Measurements from ENCODE around the gene ETV7.

Gene ETV7

GRCh38 chr6:36372088-36372487 lies 15.4 kb downstream of the ETV7 start:
- no peak overlapping the region for H3K27ac ChIP-seq (ENCODE audit: low read length)
- H3K9me3 ChIP-seq (ENCODE audit: insufficient read depth, low read length, severe bottlenecking) = no peaks in the 10 kb centered on the region
- ATAC-seq (ENCODE audit: insufficient read depth, low read depth) (no peak), DNase-seq (no peak)
- no peak overlapping the region for H3K4me2 ChIP-seq (ENCODE audit: insufficient read depth, low read length)
- no peaks in the 10 kb centered on the region for H4K20me1 ChIP-seq (ENCODE audit: insufficient read depth, low read length)
- no peak overlapping the region for H3K4me3 ChIP-seq (ENCODE audit: low read depth in 1 of 2, low read length in 2 of 2)
- H3K79me2 ChIP-seq (ENCODE audit: insufficient read depth, low read length) = no peaks in the 10 kb centered on the region
- H3K9ac ChIP-seq (ENCODE audit: low read depth, low read length) = no peak overlapping the region
- no peaks in the 10 kb centered on the region for H3K36me3 ChIP-seq (ENCODE audit: insufficient read depth, low read length)
- H2AFZ ChIP-seq (ENCODE audit: low read depth, low read length) = no peak overlapping the region
- no peaks in the 10 kb centered on the region for H3K27me3 ChIP-seq (ENCODE audit: insufficient read depth, low read length, poor library complexity)
- H3K4me1 ChIP-seq (ENCODE audit: insufficient read depth, low read length) = no peaks in the 10 kb centered on the region
- TF ChIP-seq EZH2 (IDR thresholded peaks at IDR 0.05; ENCODE audit: borderline replicate concordance, low read depth, low read length, severe bottlenecking) (no peak), CTCF (IDR thresholded peaks at IDR 0.05; ENCODE audit: borderline replicate concordance, extremely low read depth, low read length, poor library complexity, severe bottlenecking) (no peak)

- no peaks in the 10 kb centered on the region for H3K9me3 ChIP-seq (ENCODE audit: insufficient read depth, low read length, severe bottlenecking)
- ATAC-seq (ENCODE audit: insufficient read depth, low read depth) = no peak
- no peaks in the 10 kb centered on the region for H3K27me3 ChIP-seq (ENCODE audit: insufficient read depth, low read length, poor library complexity)
- no peak overlapping the region for H3K4me2 ChIP-seq (ENCODE audit: insufficient read depth, low read length)
- H3K36me3 ChIP-seq (ENCODE audit: insufficient read depth, low read length) = no peaks in the 10 kb centered on the region
- no peak overlapping the region for H3K27ac ChIP-seq (ENCODE audit: low read length)
- no peaks in the 10 kb centered on the region for H3K4me1 ChIP-seq (ENCODE audit: insufficient read depth, low read length)
- DNase-seq = no peak
- H3K79me2 ChIP-seq (ENCODE audit: insufficient read depth, low read length) = no peaks in the 10 kb centered on the region
- TF ChIP-seq EZH2 (IDR thresholded peaks at IDR 0.05; ENCODE audit: borderline replicate concordance, low read depth, low read length, severe bottlenecking) = no peak
- no peak overlapping the region for H3K9ac ChIP-seq (ENCODE audit: low read depth, low read length)
- H2AFZ ChIP-seq (ENCODE audit: low read depth, low read length) = no peak overlapping the region
- no peak overlapping the region for H3K4me3 ChIP-seq (ENCODE audit: low read depth in 1 of 2, low read length in 2 of 2)
- H4K20me1 ChIP-seq (ENCODE audit: insufficient read depth, low read length) = no peaks in the 10 kb centered on the region
Observed at GRCh38 chr6:36371211-36371610, 16.3 kb downstream of the ETV7 start.

- Histone ChIP-seq H3K4me3 (ENCODE audit: low read depth in 1 of 2, low read length in 2 of 2) (no peak overlapping the region), H3K4me2 (ENCODE audit: insufficient read depth, low read length) (no peak overlapping the region), H3K27me3 (ENCODE audit: insufficient read depth, low read length, poor library complexity) (no peaks in the 10 kb centered on the region), H3K4me1 (ENCODE audit: insufficient read depth, low read length) (no peaks in the 10 kb centered on the region), H4K20me1 (ENCODE audit: insufficient read depth, low read length) (no peaks in the 10 kb centered on the region), H3K9me3 (ENCODE audit: insufficient read depth, low read length, severe bottlenecking) (no peaks in the 10 kb centered on the region), H3K79me2 (ENCODE audit: insufficient read depth, low read length) (no peaks in the 10 kb centered on the region), H3K36me3 (ENCODE audit: insufficient read depth, low read length) (no peaks in the 10 kb centered on the region), H2AFZ (ENCODE audit: low read depth, low read length) (no peak overlapping the region), H3K27ac (ENCODE audit: low read length) (no peak overlapping the region), H3K9ac (ENCODE audit: low read depth, low read length) (no peak overlapping the region)
- TF ChIP-seq EZH2 (IDR thresholded peaks at IDR 0.05; ENCODE audit: borderline replicate concordance, low read depth, low read length, severe bottlenecking) = no peak
- no peak for TF ChIP-seq CTCF (IDR thresholded peaks at IDR 0.05; ENCODE audit: borderline replicate concordance, extremely low read depth, low read length, poor library complexity, severe bottlenecking)
- ATAC-seq (ENCODE audit: insufficient read depth, low read depth) (no peak), DNase-seq (no peak)
Observed at GRCh38 chr6:36370638-36371037, 16.8 kb downstream of the ETV7 start.

- H4K20me1 ChIP-seq (ENCODE audit: insufficient read depth, low read length) = no peaks in the 10 kb centered on the region
- H3K4me3 ChIP-seq (ENCODE audit: low read depth in 1 of 2, low read length in 2 of 2) = no peak overlapping the region
- H3K79me2 ChIP-seq (ENCODE audit: insufficient read depth, low read length) = no peaks in the 10 kb centered on the region
- H3K36me3 ChIP-seq (ENCODE audit: insufficient read depth, low read length) = no peaks in the 10 kb centered on the region
- no peak for ATAC-seq (ENCODE audit: insufficient read depth, low read depth)
- TF ChIP-seq CTCF (IDR thresholded peaks at IDR 0.05; ENCODE audit: borderline replicate concordance, extremely low read depth, low read length, poor library complexity, severe bottlenecking) (no peak), EZH2 (IDR thresholded peaks at IDR 0.05; ENCODE audit: borderline replicate concordance, low read depth, low read length, severe bottlenecking) (no peak)
- no peak overlapping the region for H3K9ac ChIP-seq (ENCODE audit: low read depth, low read length)
- no peaks in the 10 kb centered on the region for H3K27me3 ChIP-seq (ENCODE audit: insufficient read depth, low read length, poor library complexity)
- H3K4me1 ChIP-seq (ENCODE audit: insufficient read depth, low read length) = no peaks in the 10 kb centered on the region
- H2AFZ ChIP-seq (ENCODE audit: low read depth, low read length) = no peak overlapping the region
- no peak overlapping the region for H3K4me2 ChIP-seq (ENCODE audit: insufficient read depth, low read length)
- DNase-seq = no peak
- H3K27ac ChIP-seq (ENCODE audit: low read length) = no peak overlapping the region
- H3K9me3 ChIP-seq (ENCODE audit: insufficient read depth, low read length, severe bottlenecking) = no peaks in the 10 kb centered on the region
Observed at GRCh38 chr6:36368921-36369865, 18.3 kb downstream of the ETV7 start.

Data from DND-41 (cell line).